Putamen (tissue), 1 donor: ENCODE data around the gene NTM.

Experiments used
- DNase-seq: peaks from one replicate; pipeline ENCODE4 v3.0.0-alpha.2; 2016; ENCODE audit warnings: low spot score

Gene NTM

DNA sequence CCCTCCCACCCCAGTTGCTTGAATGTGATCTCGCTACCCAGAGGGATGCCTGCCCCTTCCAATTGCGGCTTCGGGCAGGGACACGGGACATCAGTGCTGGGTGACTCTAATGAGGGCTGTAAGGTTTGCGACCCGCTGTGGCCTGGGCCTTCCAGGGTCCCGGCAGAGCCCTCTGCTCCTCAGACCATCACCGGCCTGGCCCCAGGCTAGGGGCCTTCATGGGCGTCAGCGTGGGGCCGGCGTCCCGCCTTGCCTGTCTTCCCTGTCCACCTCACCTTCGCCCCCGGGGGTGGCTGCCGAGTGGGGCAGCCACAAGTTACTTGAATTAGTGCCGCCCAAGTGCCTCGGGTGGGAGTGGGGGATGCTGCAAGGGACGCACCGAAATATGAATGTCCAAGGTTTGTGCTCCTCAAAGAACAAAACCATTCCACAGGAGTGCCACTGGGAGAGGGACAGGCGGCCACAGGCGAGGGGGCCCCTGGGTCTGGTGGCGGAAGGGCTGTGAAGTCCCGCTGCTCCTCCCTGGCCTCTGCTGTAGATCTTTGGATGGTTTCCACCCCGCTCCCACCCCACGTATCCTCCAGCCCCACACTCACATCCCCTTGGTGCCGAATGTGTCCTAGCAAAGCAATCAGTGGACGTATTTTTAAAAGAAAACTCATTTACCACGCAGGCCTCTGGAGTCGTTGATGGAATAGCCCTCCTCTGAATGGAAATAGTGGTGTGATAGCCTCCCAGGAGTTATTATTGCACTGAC, 317.1 kb downstream of the NTM start:
- no peak for DNase-seq

DNA sequence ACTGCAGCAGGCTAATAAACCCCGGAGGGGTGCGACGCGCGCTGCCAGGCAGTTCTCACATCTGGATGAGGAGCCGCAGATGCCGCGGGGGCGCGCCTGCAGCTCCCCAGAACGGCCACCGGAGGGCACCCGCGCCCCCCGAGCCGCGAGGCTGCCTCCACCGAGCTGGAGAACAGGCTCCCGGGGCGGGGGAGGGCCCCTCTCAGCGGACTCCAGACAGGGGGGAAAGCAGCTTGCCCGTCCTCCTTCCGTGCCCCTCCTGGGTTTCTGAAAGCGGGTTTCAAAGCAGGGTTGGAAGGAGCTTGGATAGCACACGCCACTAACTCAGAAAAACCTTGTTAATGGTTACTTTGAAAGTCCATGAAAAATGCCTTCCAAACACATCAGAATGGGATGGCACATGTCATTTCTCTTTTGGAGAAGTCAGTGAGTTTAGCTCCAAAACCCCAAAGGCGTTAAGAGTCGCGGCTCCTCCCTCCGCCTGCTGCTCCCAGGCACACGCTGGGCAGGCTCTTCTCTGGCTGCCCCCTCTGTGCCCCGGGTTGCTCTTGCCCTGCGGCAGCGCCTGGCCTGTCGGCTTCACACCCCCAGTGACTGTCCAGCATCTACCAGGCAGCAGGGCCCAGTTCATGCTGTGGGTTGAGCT, 317.8 kb downstream of the NTM start:
- peak; percentile 66 for DNase-seq

- no peak for DNase-seq
These were observed 318.9 kb downstream of the NTM start for GRCh38 chr11:131689049-131689925.

DNA sequence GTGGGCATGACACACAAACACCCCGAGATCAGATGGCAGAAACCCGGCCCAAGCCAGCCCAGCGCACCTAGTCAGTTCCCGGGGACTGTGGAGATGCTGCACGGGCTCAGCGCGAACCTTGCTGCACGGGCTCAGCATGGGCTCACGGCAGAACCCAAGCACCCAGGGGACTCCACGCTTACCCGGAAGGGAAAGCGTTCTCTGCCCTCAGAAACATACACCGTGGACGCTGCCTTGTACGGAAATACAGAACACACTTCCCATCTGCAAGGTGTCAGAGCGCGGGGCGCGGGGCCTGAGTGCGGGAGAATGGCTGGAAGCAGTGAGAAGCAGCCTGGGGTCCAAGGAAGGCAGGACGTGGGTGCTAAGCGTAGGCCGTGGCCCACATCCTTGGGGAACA, 319.9 kb downstream of the NTM start:
- no peak for DNase-seq

DNA sequence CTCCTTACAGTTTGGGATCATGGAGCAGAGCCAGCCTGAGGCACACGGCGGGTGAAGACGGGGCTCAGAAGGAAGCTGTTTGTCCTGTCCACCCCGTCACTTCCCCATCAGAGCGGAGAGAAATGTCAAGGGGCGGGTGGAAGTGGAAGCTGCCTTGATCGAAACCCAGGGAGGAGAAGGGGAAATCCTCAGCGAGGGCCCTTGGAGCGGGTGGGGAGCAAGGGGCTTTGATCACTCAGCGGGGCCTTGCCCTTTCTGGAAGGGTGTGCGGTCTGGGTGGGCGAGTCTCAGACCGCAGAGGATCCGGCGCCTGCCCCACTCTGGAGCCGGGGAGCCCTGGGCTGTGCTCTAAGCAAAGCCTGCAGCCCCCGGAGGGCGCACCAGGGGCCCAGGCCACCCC, 320.4 kb downstream of the NTM start:
- no peak for DNase-seq

DNA sequence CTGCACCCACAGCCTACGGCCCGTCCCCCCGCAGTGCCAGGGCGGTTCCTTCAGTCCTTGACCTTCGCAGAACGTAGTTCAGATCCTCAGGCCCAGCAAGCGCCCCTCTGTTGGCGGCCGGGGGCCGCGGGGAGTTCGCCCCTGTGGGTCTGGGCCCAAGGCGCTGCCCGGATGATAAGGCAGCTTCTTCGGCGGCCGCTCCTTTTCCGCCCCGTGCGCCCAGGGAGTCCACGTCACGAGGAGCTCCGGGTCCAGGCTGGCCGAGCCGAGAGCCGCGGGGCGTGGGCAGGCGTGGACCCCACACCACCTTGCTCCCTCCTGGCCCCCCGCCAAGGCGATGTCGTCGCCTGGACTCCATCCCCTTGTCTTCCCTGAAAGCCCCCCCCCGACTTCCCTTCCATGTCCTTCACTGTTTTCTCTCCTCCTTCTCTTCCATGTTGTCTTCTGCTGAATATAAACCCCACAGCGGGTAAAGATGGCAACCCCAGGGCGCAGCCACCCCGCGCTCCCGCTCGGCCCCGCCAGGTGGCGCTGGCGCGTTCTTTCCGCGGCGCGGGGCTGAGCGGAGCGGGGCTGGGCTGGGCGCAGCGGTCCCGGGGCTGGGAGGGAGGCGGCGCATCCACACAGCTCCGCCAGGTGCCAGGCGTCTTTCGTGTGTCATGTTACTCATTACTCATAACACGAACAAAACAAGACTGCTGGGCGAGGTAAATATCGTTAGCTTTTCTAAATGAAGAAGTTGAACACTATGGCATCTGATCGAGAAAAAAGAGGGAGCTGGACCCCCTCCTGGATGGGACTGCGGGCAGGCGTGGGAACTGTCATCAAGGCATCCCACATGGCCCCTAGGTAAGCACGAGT, 321.0 kb downstream of the NTM start:
- DNase-seq = no peak

DNA sequence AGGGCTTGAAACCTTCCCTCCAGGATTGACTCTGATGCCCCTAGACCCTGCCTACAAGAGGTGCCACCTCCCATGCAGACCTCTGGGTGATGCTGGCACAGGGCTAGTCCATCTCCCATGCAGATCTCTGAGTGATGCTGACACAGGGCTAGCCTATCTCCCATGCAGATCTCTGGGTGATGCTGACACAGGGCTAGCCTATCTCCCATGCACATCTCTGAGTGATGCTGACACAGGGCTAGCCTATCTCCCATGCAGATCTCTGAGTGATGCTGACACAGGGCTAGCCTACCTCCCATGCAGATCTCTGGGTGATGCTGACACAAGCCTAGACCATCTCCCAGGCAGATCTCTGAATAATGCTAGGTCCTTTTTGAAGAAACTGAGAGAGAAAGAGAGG, 321.7 kb downstream of the NTM start:
- no peak for DNase-seq

- no peak for DNase-seq
These were observed 322.5 kb downstream of the NTM start for GRCh38 chr11:131692961-131693360.

DNA sequence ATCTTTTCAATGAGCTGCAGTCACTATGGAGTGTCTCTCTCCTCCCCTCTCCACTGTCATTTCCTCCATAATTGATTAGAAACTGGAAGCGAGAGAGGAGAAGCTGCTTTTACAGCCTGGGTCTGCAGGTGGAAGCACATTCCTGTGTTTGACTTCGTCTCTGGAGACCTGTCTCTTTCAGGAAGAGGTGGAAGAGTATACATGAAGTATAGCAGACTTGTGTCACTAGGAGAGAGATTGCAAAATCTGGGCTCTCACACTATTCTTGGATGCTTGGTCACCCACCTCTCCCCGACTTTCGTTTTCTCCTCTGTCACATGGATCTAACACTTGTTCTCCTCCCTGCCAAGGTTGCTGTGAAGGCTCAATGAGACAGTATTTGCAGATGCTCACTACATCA, 323.3 kb downstream of the NTM start:
- DNase-seq = no peak

DNA sequence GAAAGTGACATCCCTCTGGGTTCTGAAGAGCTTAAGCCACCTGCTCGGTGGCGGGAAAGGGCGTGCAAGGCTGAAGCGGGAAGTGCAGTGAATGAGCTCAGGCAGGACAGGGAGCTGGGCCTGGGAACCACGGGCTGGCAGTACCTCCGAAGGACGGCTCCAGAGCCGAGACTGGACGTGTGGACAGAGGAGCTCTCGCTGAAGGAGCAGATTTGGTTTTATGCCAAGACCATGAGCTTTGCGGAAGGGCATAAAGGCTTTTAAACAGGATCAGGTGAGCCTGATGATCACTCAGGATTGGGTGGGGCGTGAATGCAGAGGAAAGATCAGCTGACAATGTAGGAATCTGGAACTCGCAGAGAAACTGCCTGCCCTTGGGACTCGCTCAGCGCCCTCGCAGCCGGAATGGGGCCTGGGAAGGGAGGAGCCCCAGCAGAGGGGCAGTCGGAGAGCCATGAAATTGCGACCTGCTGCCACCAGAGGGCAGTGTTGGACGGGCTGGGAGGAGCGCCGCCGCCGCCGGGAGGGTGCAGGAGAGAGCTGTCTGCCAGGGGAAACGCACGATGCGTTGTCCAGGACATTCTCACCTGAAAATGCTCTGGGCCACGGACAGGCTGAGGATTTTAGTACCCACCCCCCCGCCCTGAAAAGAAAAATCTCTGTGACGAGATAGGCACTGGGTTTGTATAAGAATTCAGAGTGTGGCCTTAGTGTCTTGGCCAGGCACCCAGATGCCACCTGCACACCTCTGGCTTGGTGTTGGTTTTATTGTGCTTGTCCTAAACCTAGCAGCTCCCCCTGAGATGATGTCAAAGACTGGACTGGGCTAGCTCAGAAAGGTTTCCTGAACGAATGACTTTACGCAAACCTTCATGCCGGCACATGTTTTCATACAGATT, 324.4 kb downstream of the NTM start:
- DNase-seq = peak; percentile 80

- no peak for DNase-seq
These were observed 325.5 kb downstream of the NTM start for GRCh38 chr11:131695889-131696429.

DNA sequence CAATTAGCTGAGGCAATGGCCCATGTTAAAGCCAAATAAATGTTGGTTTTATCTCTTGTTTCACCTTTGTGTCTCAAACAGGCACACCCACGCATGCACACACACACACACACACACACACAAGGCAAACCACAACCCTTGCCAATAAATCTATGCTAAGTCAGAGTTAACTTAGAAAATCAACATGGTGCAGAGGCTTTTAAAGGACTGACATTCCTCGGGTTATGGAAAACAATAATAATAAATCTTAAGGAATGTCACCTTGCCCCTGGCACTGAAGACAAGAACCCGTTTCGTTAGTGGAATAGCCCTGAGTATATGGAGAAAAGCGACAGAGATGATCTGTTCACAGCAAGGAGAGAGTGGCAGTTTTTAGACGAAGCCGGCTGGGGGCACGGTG, 326.3 kb downstream of the NTM start:
- no peak for DNase-seq

DNA sequence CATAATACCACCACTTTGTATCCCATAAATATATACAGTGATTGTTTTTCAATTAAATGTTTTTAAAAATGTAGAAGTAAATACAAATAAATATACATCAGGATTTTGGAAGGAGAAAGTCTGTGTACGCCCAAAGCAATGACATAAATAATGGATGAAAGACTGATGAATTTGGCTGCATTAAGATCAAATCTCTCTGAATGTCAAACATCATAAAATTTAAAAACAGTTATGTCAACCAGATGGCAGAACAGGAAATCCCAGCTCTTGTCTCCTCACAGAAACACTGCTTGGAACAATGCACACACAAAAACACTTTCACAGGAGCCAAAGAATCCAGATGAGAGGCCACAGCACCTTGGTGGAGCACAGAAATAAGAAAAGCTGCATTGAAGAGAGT, 332.9 kb downstream of the NTM start:
- DNase-seq = no peak

DNA sequence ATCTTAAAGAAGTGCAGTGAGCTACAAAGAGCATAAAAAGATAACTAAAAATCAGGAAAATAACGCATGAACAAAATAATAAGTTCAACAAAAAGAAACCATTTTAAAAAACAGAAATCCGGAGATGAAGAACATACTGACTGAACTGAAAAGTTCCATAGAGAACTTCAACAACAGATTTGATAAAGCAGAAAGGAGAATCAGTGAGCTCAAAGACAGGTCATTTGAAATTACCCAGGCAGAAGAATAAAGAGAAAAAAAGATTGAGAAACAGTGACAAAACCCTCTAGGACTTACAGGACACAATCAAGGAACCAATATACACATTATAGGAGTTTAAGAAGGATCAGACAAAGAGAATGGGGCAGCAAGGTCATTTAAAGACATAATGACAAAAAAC, 334.3 kb downstream of the NTM start:
- DNase-seq = no peak

- no peak for DNase-seq
These were observed 340.1 kb downstream of the NTM start for GRCh38 chr11:131710511-131710910.

DNA sequence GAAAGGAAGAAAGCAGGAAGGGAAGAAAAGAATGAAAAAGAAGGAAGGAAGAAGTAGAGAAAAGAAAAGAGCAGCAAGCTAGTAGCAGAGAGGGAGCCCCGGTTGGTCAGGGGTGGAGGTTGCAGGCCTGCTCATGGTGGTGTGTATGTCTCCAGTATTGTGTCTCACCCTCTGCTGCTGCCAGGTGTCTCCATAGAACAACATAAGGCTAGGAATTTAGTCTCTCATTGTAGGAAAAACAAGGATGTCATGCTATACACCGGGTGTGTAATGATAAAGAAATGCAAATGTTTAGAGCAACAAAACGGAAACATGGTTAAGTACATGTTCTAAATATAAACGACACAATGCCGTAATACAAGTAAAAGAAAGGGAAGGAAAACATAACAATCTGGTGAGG, 342.5 kb downstream of the NTM start:
- DNase-seq = no peak

GRCh38 chr11:131713529-131714134, 343.2 kb downstream of the NTM start:
- no peak for DNase-seq

DNA sequence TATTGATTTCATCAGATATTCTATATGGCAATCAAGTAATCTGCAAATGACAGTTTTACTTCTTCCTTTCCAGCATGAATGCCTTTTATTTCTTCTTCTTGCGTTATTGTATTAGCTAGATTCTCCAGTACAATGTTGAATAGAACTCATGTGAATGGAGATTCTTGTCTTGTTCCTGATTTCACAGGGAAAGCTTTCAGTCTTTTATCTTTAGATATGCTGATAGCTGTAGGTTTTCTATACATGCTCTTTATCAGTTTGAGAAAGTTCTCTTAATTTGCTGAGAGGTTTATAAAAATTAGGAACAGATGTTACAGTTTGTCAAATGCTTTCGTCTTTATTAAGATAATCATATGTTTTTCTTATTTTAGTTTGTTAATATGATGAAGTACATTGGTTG, 347.2 kb downstream of the NTM start:
- no peak for DNase-seq

- no peak for DNase-seq
These were observed 352.7 kb downstream of the NTM start for GRCh38 chr11:131723088-131723487.

DNA sequence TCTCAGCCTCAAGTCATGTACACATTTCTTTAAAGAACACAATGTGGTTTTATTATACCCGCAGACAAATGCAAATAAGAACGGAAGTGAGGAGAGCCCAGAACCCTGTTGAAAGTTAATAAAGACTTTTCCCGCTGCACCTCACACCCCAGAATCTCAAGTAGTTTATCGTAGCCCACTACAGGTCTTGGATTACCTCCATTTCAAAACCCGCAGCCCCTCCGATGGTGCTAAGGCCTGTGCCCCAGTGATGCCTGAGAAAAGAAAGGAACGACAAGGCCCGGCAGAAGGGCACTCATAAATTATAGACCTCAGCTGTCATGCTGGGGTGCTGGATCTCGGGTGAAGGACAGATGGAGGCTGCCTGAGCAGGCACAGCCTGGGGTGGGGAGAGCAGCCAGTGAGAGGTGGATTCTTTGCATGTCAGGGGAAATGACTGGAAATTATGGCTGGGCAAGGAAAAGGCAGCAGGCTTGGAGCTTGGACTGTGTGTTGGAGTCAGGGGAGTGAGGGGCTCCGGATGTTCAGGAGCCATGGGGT, 354.1 kb downstream of the NTM start:
- no peak for DNase-seq
